Measurements from ENCODE around the gene STIMATE. TPM values are rescaled to one million over a fixed set of nuclear protein-coding genes. Genes with fewer than 3 reads are reported as not detected.

Gene STIMATE
- total RNA-seq, 4 donors from 2014 or later = 15.9 to 25.7 (median 19.3) TPM

DNA sequence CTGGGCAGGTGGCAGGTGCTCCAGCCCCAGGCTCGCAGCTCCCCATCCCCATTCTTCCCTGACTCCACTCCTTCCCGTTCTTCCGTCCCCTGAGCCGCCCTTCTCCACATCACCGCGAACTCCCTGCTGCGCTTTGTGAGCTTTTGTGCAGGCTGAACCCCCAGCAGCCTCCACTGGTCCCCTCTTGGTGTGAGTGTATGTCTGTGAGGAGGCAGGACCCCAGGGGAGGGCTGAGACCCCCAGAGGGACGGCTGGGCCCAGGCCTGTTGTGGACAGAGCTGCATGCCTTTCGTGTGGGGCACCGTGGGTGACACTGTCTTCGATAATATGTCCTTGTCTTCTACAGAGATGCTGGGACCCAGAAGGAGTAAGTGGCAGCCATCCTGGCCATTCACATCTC, 110.1 kb downstream of the STIMATE start:
- no peak overlapping the region for H3K27ac ChIP-seq
- 87% methylated on average over 11 of the region's 11 CpGs for WGBS
- H3K4me1 ChIP-seq = peaks cover 3% of the 10 kb centered on the region
- no peak overlapping the region for H3K4me3 ChIP-seq
- peaks cover 3% of the 10 kb centered on the region for H3K27me3 ChIP-seq
- no peaks in the 10 kb centered on the region for H3K36me3 ChIP-seq
- H3K9me3 ChIP-seq = no peaks in the 10 kb centered on the region
- TF ChIP-seq POLR2AphosphoS5 (IDR thresholded peaks at IDR 0.05) (no peak), POLR2A (IDR thresholded peaks at IDR 0.05) (no peak), EP300 (IDR thresholded peaks at IDR 0.05) (no peak)
- TF ChIP-seq, protein P1, sequence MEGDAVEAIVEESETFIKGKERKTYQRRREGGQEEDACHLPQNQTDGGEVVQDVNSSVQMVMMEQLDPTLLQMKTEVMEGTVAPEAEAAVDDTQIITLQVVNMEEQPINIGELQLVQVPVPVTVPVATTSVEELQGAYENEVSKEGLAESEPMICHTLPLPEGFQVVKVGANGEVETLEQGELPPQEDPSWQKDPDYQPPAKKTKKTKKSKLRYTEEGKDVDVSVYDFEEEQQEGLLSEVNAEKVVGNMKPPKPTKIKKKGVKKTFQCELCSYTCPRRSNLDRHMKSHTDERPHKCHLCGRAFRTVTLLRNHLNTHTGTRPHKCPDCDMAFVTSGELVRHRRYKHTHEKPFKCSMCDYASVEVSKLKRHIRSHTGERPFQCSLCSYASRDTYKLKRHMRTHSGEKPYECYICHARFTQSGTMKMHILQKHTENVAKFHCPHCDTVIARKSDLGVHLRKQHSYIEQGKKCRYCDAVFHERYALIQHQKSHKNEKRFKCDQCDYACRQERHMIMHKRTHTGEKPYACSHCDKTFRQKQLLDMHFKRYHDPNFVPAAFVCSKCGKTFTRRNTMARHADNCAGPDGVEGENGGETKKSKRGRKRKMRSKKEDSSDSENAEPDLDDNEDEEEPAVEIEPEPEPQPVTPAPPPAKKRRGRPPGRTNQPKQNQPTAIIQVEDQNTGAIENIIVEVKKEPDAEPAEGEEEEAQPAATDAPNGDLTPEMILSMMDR (IDR thresholded peaks at IDR 0.05) = no peak
- peak in 1 of 2 donors; percentile 43 for DNase-seq (ENCODE audit: low spot score in 2 of 2)

Other genes with a start within 250 kb of the STIMATE start
- 10 to 100 TPM; 71.0 to 93.6 (median 85.5) TPM for gene PBRM1, start 211.6 kb downstream of the STIMATE start, total RNA-seq
- gene GNL3, start 211.5 kb downstream of the STIMATE start, total RNA-seq = 100 to 1,000 TPM in 3 of 4 donors, 10 to 100 TPM in 1; 76.8 to 127 (median 106) TPM
- gene GLT8D1, start 191.8 kb downstream of the STIMATE start, total RNA-seq = 10 to 100 TPM; 24.1 to 43.9 (median 28.7) TPM
- 100 to 1,000 TPM in 2 of 4 donors, 10 to 100 TPM in 2; 79.5 to 147 (median 104) TPM for gene SPCS1, start 191.4 kb downstream of the STIMATE start, total RNA-seq
- 10 to 100 TPM; 12.3 to 20.6 (median 15.5) TPM for gene NEK4, start 126.6 kb downstream of the STIMATE start, total RNA-seq
- gene ITIH1, start 119.9 kb downstream of the STIMATE start, total RNA-seq = 1 to 10 TPM in 1 of 4 donors, not detected in 3; 1.5 TPM
- 1 to 10 TPM in 2 of 4 donors, under 1 TPM in 2; 0.18 to 5.6 (median 1.2) TPM for gene ITIH3, start 102.8 kb downstream of the STIMATE start, total RNA-seq
- 10 to 100 TPM in 1 of 4 donors, 1 to 10 TPM in 3; 2.1 to 12.2 (median 4.6) TPM for gene ITIH4, start 66.9 kb downstream of the STIMATE start, total RNA-seq
- gene MUSTN1, start 62.5 kb downstream of the STIMATE start, total RNA-seq = 10 to 100 TPM in 2 of 4 donors, 1 to 10 TPM in 2; 1.6 to 14.5 (median 8.3) TPM
- gene SFMBT1, start 148.5 kb upstream of the STIMATE start, total RNA-seq = 10 to 100 TPM in 3 of 4 donors, 1 to 10 TPM in 1; 9.7 to 25.5 (median 13.1) TPM
- 10 to 100 TPM in 2 of 4 donors, 1 to 10 TPM in 2; 8.3 to 19.7 (median 10.2) TPM for gene RFT1, start 232.9 kb upstream of the STIMATE start, total RNA-seq